ENCODE results near the gene PHLDA2. TPM values are rescaled to one million over a fixed set of nuclear protein-coding genes. Genes with fewer than 3 reads are reported as not detected.

The PHLDA2 gene
- polyA plus RNA-seq, 1 of the 3 experiments (the other 2 are of a cell fraction): 23.6 TPM

- Histone ChIP-seq H3K27me3 (ENCODE audit: insufficient read depth) (no peaks in the 10 kb centered on the region), H3K9ac (no peak overlapping the region), H2AFZ (ENCODE audit: low read depth) (no peak overlapping the region), H3K9me2 (no peaks in the 10 kb centered on the region), H3K27ac (ENCODE audit: low read depth in 2 of 2, low read length in 1 of 2) (no peak overlapping the region), H3F3A (replicated peaks; ENCODE audit: insufficient read depth) (no peaks in the 10 kb centered on the region), H3K4me2 (no peak overlapping the region), H3K4me3 (ENCODE audit: low read depth in 2 of 2, low read length in 1 of 2) (no peak overlapping the region), H3K79me2 (ENCODE audit: insufficient read depth) (no peaks in the 10 kb centered on the region), H3K4me1 (ENCODE audit: control insufficient read depth in 1 of 2, insufficient read depth in 2 of 2, low read depth in 1 of 2, low read length in 1 of 2) (peaks cover 15 to 17% of the 10 kb centered on the region in 2 experiments; a peak in 3 of 4 replicates), H3K9me3 (no peaks in the 10 kb centered on the region), H3K36me3 (replicated peaks in 1 of 2; ENCODE audit: control insufficient read depth in 1 of 2, insufficient read depth in 2 of 2, low read length in 1 of 2) (no peaks in the 10 kb centered on the region), H4K20me1 (ENCODE audit: insufficient read depth) (no peaks in the 10 kb centered on the region)
- WGBS (ENCODE audit: low lambda C conversion rate): 73% methylated on average over 6 of the region's 78 CpGs
- no peak for DNase-seq
- CTCF ChIA-PET: no interaction called here
- no peak for TF ChIP-seq SIN3A (IDR thresholded peaks at IDR 0.05; ENCODE audit: borderline replicate concordance, low read depth, low read length)
- no peak for TF ChIP-seq YY1 (IDR thresholded peaks at IDR 0.05; ENCODE audit: low read depth)
- TF ChIP-seq NFIC (IDR thresholded peaks at IDR 0.05; ENCODE audit: borderline replicate concordance): no peak
- no peak for TF ChIP-seq RXRA (IDR thresholded peaks at IDR 0.05; ENCODE audit: borderline replicate concordance, low read depth)
- POLR2A ChIA-PET: no interaction called here
Observed at GRCh38 chr11:2909133-2909902, 19.9 kb downstream of the PHLDA2 start.

DNA sequence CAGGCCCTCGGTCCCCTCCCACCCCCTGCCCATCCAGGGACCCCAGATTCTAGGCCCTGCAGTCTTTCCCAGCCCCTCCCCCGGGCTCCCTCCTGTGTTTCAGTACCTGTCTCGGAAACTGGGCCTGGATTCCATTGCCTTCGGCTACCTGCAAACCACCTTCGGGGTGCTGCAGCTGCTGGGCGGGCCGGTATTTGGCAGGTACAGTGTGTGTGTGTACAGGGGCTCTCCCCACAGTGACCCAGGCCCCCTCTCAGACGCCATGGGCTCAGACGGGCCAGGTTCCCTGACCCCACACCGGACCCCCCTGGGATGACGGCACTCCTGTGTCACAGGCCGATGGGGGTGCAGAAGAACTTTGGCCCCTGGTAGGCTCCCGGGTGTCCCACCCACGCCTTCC, 21.1 kb downstream of the PHLDA2 start:
- TF ChIP-seq FOSL2 (IDR thresholded peaks at IDR 0.05; ENCODE audit: borderline replicate concordance, low read depth): no peak
- TF ChIP-seq CTCF (IDR thresholded peaks at IDR 0.05): no peak
- TF ChIP-seq, protein P1, sequence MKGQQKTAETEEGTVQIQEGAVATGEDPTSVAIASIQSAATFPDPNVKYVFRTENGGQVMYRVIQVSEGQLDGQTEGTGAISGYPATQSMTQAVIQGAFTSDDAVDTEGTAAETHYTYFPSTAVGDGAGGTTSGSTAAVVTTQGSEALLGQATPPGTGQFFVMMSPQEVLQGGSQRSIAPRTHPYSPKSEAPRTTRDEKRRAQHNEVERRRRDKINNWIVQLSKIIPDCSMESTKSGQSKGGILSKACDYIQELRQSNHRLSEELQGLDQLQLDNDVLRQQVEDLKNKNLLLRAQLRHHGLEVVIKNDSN (IDR thresholded peaks at IDR 0.05; ENCODE audit: borderline replicate concordance, low read depth): no peak
- no peak for TF ChIP-seq NFIC (IDR thresholded peaks at IDR 0.05; ENCODE audit: borderline replicate concordance)
- TF ChIP-seq SIN3A (IDR thresholded peaks at IDR 0.05; ENCODE audit: borderline replicate concordance, low read depth, low read length): no peak
- TF ChIP-seq ELF1 (IDR thresholded peaks at IDR 0.05): no peak
- TF ChIP-seq EZH2phosphoT487 (IDR thresholded peaks at IDR 0.05; ENCODE audit: borderline replicate concordance, low read depth): no peak
- no peak for TF ChIP-seq IRF3 (IDR thresholded peaks at IDR 0.05; ENCODE audit: low read depth, low read length)
- no peak for TF ChIP-seq GABPA (IDR thresholded peaks at IDR 0.05; ENCODE audit: low read depth)
- no peak for TF ChIP-seq JUND (IDR thresholded peaks at IDR 0.05)
- TF ChIP-seq, protein P2, sequence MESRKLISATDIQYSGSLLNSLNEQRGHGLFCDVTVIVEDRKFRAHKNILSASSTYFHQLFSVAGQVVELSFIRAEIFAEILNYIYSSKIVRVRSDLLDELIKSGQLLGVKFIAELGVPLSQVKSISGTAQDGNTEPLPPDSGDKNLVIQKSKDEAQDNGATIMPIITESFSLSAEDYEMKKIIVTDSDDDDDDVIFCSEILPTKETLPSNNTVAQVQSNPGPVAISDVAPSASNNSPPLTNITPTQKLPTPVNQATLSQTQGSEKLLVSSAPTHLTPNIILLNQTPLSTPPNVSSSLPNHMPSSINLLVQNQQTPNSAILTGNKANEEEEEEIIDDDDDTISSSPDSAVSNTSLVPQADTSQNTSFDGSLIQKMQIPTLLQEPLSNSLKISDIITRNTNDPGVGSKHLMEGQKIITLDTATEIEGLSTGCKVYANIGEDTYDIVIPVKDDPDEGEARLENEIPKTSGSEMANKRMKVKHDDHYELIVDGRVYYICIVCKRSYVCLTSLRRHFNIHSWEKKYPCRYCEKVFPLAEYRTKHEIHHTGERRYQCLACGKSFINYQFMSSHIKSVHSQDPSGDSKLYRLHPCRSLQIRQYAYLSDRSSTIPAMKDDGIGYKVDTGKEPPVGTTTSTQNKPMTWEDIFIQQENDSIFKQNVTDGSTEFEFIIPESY (IDR thresholded peaks at IDR 0.05; ENCODE audit: borderline replicate concordance, low read depth): no peak
- TF ChIP-seq RFX5 (IDR thresholded peaks at IDR 0.05; ENCODE audit: low read length): no peak
- TF ChIP-seq PBX3 (IDR thresholded peaks at IDR 0.05): no peak
- no peak for TF ChIP-seq MAX (IDR thresholded peaks at IDR 0.05; ENCODE audit: low read depth)
- no peak for TF ChIP-seq EP300 (IDR thresholded peaks at IDR 0.05; ENCODE audit: borderline replicate concordance in 1 of 2, low read depth in 1 of 2, low read length in 1 of 2)
- H3K9me2 ChIP-seq: no peaks in the 10 kb centered on the region
- H3K4me1 ChIP-seq (ENCODE audit: control insufficient read depth in 1 of 2, insufficient read depth in 2 of 2, low read depth in 1 of 2, low read length in 1 of 2): peaks cover 10 to 18% of the 10 kb centered on the region in 2 experiments; a peak in 3 of 4 replicates
- H4K20me1 ChIP-seq (ENCODE audit: insufficient read depth): no peaks in the 10 kb centered on the region
- CTCF ChIA-PET: no interaction called here
- H3K4me2 ChIP-seq: no peak overlapping the region
- H3K9ac ChIP-seq: no peak overlapping the region
- H3K9me3 ChIP-seq: no peaks in the 10 kb centered on the region
- POLR2A ChIA-PET: no interaction called here
- H3F3A ChIP-seq (replicated peaks; ENCODE audit: insufficient read depth): no peaks in the 10 kb centered on the region
- H2AFZ ChIP-seq (ENCODE audit: low read depth): no peak overlapping the region
- DNase-seq: no peak
- 85% methylated on average over 4 of the region's 14 CpGs for WGBS (ENCODE audit: low lambda C conversion rate)
- no peak overlapping the region for H3K27ac ChIP-seq (ENCODE audit: low read depth in 2 of 2, low read length in 1 of 2)
- no peak overlapping the region for H3K4me3 ChIP-seq (ENCODE audit: low read depth in 2 of 2, low read length in 1 of 2)
- no peaks in the 10 kb centered on the region for H3K79me2 ChIP-seq (ENCODE audit: insufficient read depth)
- no peaks in the 10 kb centered on the region for H3K36me3 ChIP-seq (replicated peaks in 1 of 2; ENCODE audit: control insufficient read depth in 1 of 2, insufficient read depth in 2 of 2, low read length in 1 of 2)
- no peaks in the 10 kb centered on the region for H3K27me3 ChIP-seq (ENCODE audit: insufficient read depth)
